ENCODE data around the gene DAPL1. TPM values are rescaled to one million over a fixed set of nuclear protein-coding genes. Genes with fewer than 3 reads are reported as not detected.

Gene DAPL1
- total RNA-seq (ENCODE audit: low replicate concordance), result not detected in 2 replicates

GRCh38 chr2:158795195-158795924 is at the start of gene DAPL1:
Gene DAPL1 (plus strand): TSS chr2:158795317. CDS start chr2:158795373, 56 bp downstream.

Other genes starting within 250 kb of the DAPL1 start
- 23.3 and 61.2 TPM in 2 replicates for gene TANC1, start 173.3 kb downstream of the DAPL1 start, total RNA-seq (ENCODE audit: low replicate concordance)

All from smooth muscle cell of the coronary artery (primary cell).